ENCODE measurements around the gene SPRTN.

The SPRTN gene

GRCh38 chr1:231383159-231383860, 45.2 kb downstream of the SPRTN start:
- DNase-seq = no peak

GRCh38 chr1:231384696-231385415, 46.8 kb downstream of the SPRTN start:
- DNase-seq = no peak

- DNase-seq = no peak
These were observed 47.3 kb downstream of the SPRTN start for GRCh38 chr1:231385416-231385748.

GRCh38 chr1:231386466-231386865, 48.4 kb downstream of the SPRTN start:
- DNase-seq = no peak

- no peak for DNase-seq
These were observed 49.9 kb downstream of the SPRTN start for GRCh38 chr1:231387770-231388669.

GRCh38 chr1:231390071-231390470, 52.0 kb downstream of the SPRTN start:
- DNase-seq = no peak

GRCh38 chr1:231392389-231393131, 54.5 kb downstream of the SPRTN start:
- DNase-seq = no peak

- DNase-seq = no peak
These were observed 55.6 kb downstream of the SPRTN start for GRCh38 chr1:231393668-231394067.

- no peak for DNase-seq
These were observed 57.2 kb downstream of the SPRTN start for GRCh38 chr1:231395076-231395997.

- no peak for DNase-seq
These were observed 57.9 kb downstream of the SPRTN start for GRCh38 chr1:231395998-231396390.

- DNase-seq = no peak
These were observed 58.5 kb downstream of the SPRTN start for GRCh38 chr1:231396643-231397042.

- no peak for DNase-seq
These were observed 60.0 kb downstream of the SPRTN start for GRCh38 chr1:231397886-231398671.

- no peak for DNase-seq
These were observed 63.4 kb downstream of the SPRTN start for GRCh38 chr1:231401478-231401877.

GRCh38 chr1:231404318-231404717, 66.2 kb downstream of the SPRTN start:
- DNase-seq = no peak
